SK-N-SH treated with all-trans-retinoic acid at 6 μM for 48 hours (cell line): ENCODE data around the gene TRMT2B.

Source experiments
- ATAC-seq: fragments of 200-7000 bp; cut with Tn5 transposase; 3 replicates; pipeline ENCODE4 v1.9.1; 2020; ENCODE audit warnings: mild to moderate bottlenecking, moderate library complexity
- ZNF565 ChIP-seq: fragments of 450-650 bp; formaldehyde crosslinking; conservative IDR thresholded peaks from 2 replicates; pipeline ENCODE4 v1.5.0; 2020; ENCODE audit warnings: low read depth, mild to moderate bottlenecking, moderate library complexity

The TRMT2B gene

GRCh38 chrX:100962811-100963210 is 89.1 kb downstream of the TRMT2B start:
- no peak for ATAC-seq
- no peak for TF ChIP-seq ZNF565 (CRISPR knock-in tag)
